Trophoblast cell (in vitro differentiated cells and primary cell): ENCODE measurements around the gene CELF4. TPM values are rescaled to one million over a fixed set of nuclear protein-coding genes. Genes with fewer than 3 reads are reported as not detected.
A peak's percentile ranks its signal among the peaks of the same experiment; 100 is the strongest.

ENCODE experiments used
- DNase-seq, 2 donors: peaks; one replicate each; pipeline ENCODE4 v3.0.0-alpha.2; 2016
- H2AFZ ChIP-seq: 2 replicates; pipeline ENCODE4 v1.6.1; 2013; ENCODE audit warnings: low read length, moderate library complexity, mild to moderate bottlenecking; ENCODE audit not compliant: insufficient read depth, poor library complexity
- H2AK5ac ChIP-seq: 2 replicates; pipeline ENCODE4 v1.6.1; 2013; ENCODE audit warnings: mild to moderate bottlenecking, low read length
- H2BK120ac ChIP-seq: 2 replicates; pipeline ENCODE4 v1.6.1; 2013; ENCODE audit warnings: low read length, mild to moderate bottlenecking, moderate library complexity; ENCODE audit not compliant: insufficient read depth, poor library complexity
- H2BK12ac ChIP-seq: 2 replicates; pipeline ENCODE4 v1.6.1; 2013; ENCODE audit warnings: mild to moderate bottlenecking, low read length, moderate library complexity
- H2BK5ac ChIP-seq: 2 replicates; pipeline ENCODE4 v1.6.1; 2013; ENCODE audit warnings: low read length, low read depth, moderate library complexity, mild to moderate bottlenecking; ENCODE audit not compliant: poor library complexity
- H3K14ac ChIP-seq: 2 replicates; pipeline ENCODE4 v1.6.1; 2013; ENCODE audit warnings: mild to moderate bottlenecking, low read length
- H3K18ac ChIP-seq: 2 replicates; pipeline ENCODE4 v1.6.1; 2013; ENCODE audit warnings: mild to moderate bottlenecking, low read length
- H3K23ac ChIP-seq: 2 replicates; pipeline ENCODE4 v1.6.1; 2013; ENCODE audit warnings: low read length
- H3K27ac ChIP-seq: 2 replicates; pipeline ENCODE4 v1.5.1; 2013; ENCODE audit warnings: low read depth, mild to moderate bottlenecking, inconsistent platforms, low read length, moderate library complexity
- H3K27me3 ChIP-seq: 2 replicates; pipeline ENCODE4 v1.6.1; 2013; ENCODE audit warnings: inconsistent platforms, mild to moderate bottlenecking, low read length, moderate library complexity; ENCODE audit not compliant: insufficient read depth
- H3K36me3 ChIP-seq, 2 experiments: 1 replicate in 1 of 2; 2 replicates in 1 of 2; pipeline ENCODE4 v1.6.1; 2013; ENCODE audit warnings: low read length in 2 of 2, mild to moderate bottlenecking in 2 of 2, moderate library complexity in 1 of 2; ENCODE audit not compliant: insufficient read depth in 2 of 2, control insufficient read depth in 1 of 2
- H3K4ac ChIP-seq: 2 replicates; pipeline ENCODE4 v1.6.1; 2013; ENCODE audit warnings: low read depth, mild to moderate bottlenecking, low read length, moderate library complexity
- H3K4me1 ChIP-seq, 2 experiments: 1 replicate in 1 of 2; 2 replicates in 1 of 2; pipeline ENCODE4 v1.6.1; 2013; ENCODE audit warnings: low read length in 2 of 2, mild to moderate bottlenecking in 2 of 2, moderate library complexity in 1 of 2; ENCODE audit not compliant: insufficient read depth in 2 of 2, control insufficient read depth in 1 of 2
- H3K4me2 ChIP-seq: 2 replicates; pipeline ENCODE4 v1.6.1; 2013; ENCODE audit warnings: inconsistent platforms, mild to moderate bottlenecking, low read length, moderate library complexity
- H3K4me3 ChIP-seq: 2 replicates; pipeline ENCODE4 v1.5.1; 2013; ENCODE audit warnings: mild to moderate bottlenecking, low read depth, low read length, inconsistent platforms
- H3K79me1 ChIP-seq: one replicate; pipeline ENCODE4 v1.6.1; 2013; ENCODE audit warnings: low read length
- H3K79me2 ChIP-seq: 2 replicates; pipeline ENCODE4 v1.6.1; 2013; ENCODE audit warnings: low read length, mild to moderate bottlenecking; ENCODE audit not compliant: control insufficient read depth, insufficient read depth, poor library complexity
- H3K9ac ChIP-seq: 2 replicates; pipeline ENCODE4 v1.6.1; 2013; ENCODE audit warnings: mild to moderate bottlenecking, low read length
- H3K9me3 ChIP-seq: 2 replicates; pipeline ENCODE4 v1.6.1; 2013; ENCODE audit warnings: low read depth, mild to moderate bottlenecking, control low read depth, inconsistent platforms, low read length; ENCODE audit not compliant: insufficient read depth
- H4K12ac ChIP-seq: 2 replicates; pipeline ENCODE4 v1.6.1; 2013; ENCODE audit warnings: low read depth, mild to moderate bottlenecking, low read length, moderate library complexity
- H4K8ac ChIP-seq: 2 replicates; pipeline ENCODE4 v1.6.1; 2013; ENCODE audit warnings: low read depth, mild to moderate bottlenecking, low read length, moderate library complexity
- H4K91ac ChIP-seq: one replicate; pipeline ENCODE4 v1.6.1; 2013; ENCODE audit warnings: low read depth, mild to moderate bottlenecking, low read length, moderate library complexity
- WGBS: extraction: QIAGEN DNeasy Blood & Tissue Kit; methylation state at CpG from one replicate; pipeline ENCODE4 v1.1.7; 2013; ENCODE audit warnings: missing lambda C conversion rate; ENCODE audit not compliant: insufficient read length, insufficient coverage; ENCODE audit errors: extremely low coverage; 5-methylcytosine and 5-hydroxymethylcytosine counted together
- polyA plus RNA-seq: library from polyadenylated mRNA; stranded (reverse); fragments of 200-250 nt; gene quantifications from 2 replicates; pipeline ENCODE4 v1.2.3, GENCODE V29; 2013

The CELF4 gene
- polyA plus RNA-seq: 0.37 and 0.85 TPM in 2 replicates

GRCh38 chr18:37565101-37565976 lies at the start of gene CELF4:
Gene CELF4 (minus strand): TSS chr18:37565798.
- no peaks in the 10 kb centered on the region for H3K9me3 ChIP-seq
- H3K27ac ChIP-seq: no peak within 1 kb of the TSS
- H3K79me1 ChIP-seq: no peaks in the 10 kb centered on the region
- no peak within 1 kb of the TSS for H4K12ac ChIP-seq
- H2BK120ac ChIP-seq: no peak within 1 kb of the TSS
- DNase-seq: no peak
- no peak within 1 kb of the TSS for H4K8ac ChIP-seq
- H3K4ac ChIP-seq: no peak within 1 kb of the TSS
- no peak within 1 kb of the TSS for H3K23ac ChIP-seq
- H3K4me3 ChIP-seq: peak within 1 kb of the TSS; percentile 64
- H3K36me3 ChIP-seq: no peaks in the 10 kb centered on the region
- H3K27me3 ChIP-seq: peaks cover 32% of the 10 kb centered on the region
- no CpG with 5 or more reads among the region's 62 CpGs for WGBS
- no peak within 1 kb of the TSS for H2BK12ac ChIP-seq
- H3K9ac ChIP-seq: no peak within 1 kb of the TSS
- H3K4me2 ChIP-seq: peak within 1 kb of the TSS; percentile 85
- H3K79me2 ChIP-seq: no peaks in the 10 kb centered on the region
- peaks cover 8 to 13% of the 10 kb centered on the region in 2 experiments for H3K4me1 ChIP-seq
- H3K18ac ChIP-seq: no peak within 1 kb of the TSS
- H2AFZ ChIP-seq: no peak within 1 kb of the TSS
- no peak within 1 kb of the TSS for H3K14ac ChIP-seq
- H2BK5ac ChIP-seq: no peak within 1 kb of the TSS
- H2AK5ac ChIP-seq: no peak within 1 kb of the TSS
- no peak within 1 kb of the TSS for H4K91ac ChIP-seq

- Histone ChIP-seq H3K4me2 (no peak overlapping the region), H3K27me3 (no peaks in the 10 kb centered on the region), H3K9ac (no peak overlapping the region), H2BK12ac (no peak overlapping the region), H2AFZ (no peak overlapping the region), H3K9me3 (peaks cover 2% of the 10 kb centered on the region), H4K8ac (no peak overlapping the region), H4K12ac (no peak overlapping the region), H3K79me2 (no peaks in the 10 kb centered on the region), H3K27ac (no peak overlapping the region), H3K4ac (no peak overlapping the region), H3K18ac (no peak overlapping the region), H4K91ac (no peak overlapping the region), H3K14ac (no peak overlapping the region), H3K36me3 (no peaks in the 10 kb centered on the region), H2AK5ac (no peak overlapping the region), H3K4me1 (no peaks in the 10 kb centered on the region), H3K23ac (no peak overlapping the region), H2BK120ac (no peak overlapping the region), H3K4me3 (no peak overlapping the region), H3K79me1 (no peaks in the 10 kb centered on the region), H2BK5ac (no peak overlapping the region)
- no peak for DNase-seq
- WGBS: no CpG with 5 or more reads among the region's 1 CpG
Observed at GRCh38 chr18:37613253-37613565, 47.6 kb upstream of the CELF4 start.

DNA sequence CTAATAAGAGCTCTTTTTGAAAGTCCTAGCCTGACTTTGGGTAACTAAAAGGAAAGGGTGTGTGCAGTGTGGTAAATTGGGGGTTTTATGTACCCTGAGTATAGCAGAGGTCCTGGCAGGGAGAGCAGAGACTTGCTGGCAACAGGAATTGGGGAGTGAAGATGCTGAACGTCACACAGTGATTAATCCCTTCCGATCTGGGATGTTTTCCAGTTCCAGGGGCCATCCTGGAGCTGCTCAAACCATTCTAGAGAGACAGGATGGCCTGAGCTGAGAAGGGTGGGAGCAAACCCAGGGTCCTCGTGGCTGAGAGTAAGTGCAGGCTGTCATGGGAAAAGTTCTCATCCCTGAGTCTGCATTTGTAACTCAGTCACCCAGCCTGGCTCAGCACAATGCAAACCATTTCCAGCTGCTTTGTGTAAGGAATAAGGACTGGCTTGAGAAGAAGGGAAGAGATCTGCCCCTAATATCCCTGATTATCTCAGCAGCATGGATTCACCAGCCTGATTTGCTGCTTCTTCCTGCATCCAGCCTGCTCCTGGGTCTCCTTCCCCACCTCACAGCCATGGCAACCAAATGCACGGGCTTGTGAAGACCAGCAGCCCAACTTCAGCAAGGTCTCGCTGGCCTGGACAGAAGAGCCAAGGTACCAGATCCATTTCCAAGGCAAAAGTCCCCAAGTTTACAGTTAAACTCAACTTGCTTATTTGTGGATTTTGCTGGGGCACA lies 47.1 kb upstream of the CELF4 start:
- Histone ChIP-seq H2BK120ac (no peak overlapping the region), H4K12ac (no peak overlapping the region), H3K27ac (no peak overlapping the region), H2AK5ac (no peak overlapping the region), H4K91ac (no peak overlapping the region), H3K4me2 (no peak overlapping the region), H3K79me1 (no peaks in the 10 kb centered on the region), H3K4me3 (no peak overlapping the region), H4K8ac (no peak overlapping the region), H2AFZ (no peak overlapping the region), H3K79me2 (no peaks in the 10 kb centered on the region), H3K27me3 (no peaks in the 10 kb centered on the region), H3K4me1 (no peaks in the 10 kb centered on the region), H3K36me3 (no peaks in the 10 kb centered on the region), H2BK5ac (no peak overlapping the region), H3K9ac (peak overlapping the region; percentile 41), H3K23ac (no peak overlapping the region), H3K14ac (no peak overlapping the region), H3K18ac (no peak overlapping the region), H2BK12ac (no peak overlapping the region), H3K4ac (no peak overlapping the region), H3K9me3 (peaks cover 2% of the 10 kb centered on the region)
- DNase-seq: no peak
- WGBS: no CpG with 5 or more reads among the region's 5 CpGs

- no peak overlapping the region for H3K23ac ChIP-seq
- H3K4me2 ChIP-seq: no peak overlapping the region
- H2BK120ac ChIP-seq: no peak overlapping the region
- no peak overlapping the region for H3K18ac ChIP-seq
- no peak overlapping the region for H2BK5ac ChIP-seq
- no CpG with 5 or more reads among the region's 5 CpGs for WGBS
- H2AK5ac ChIP-seq: no peak overlapping the region
- no peaks in the 10 kb centered on the region for H3K4me1 ChIP-seq
- H3K27me3 ChIP-seq: no peaks in the 10 kb centered on the region
- H3K79me1 ChIP-seq: no peaks in the 10 kb centered on the region
- no peak overlapping the region for H3K9ac ChIP-seq
- H4K8ac ChIP-seq: no peak overlapping the region
- no peak overlapping the region for H2BK12ac ChIP-seq
- no peaks in the 10 kb centered on the region for H3K36me3 ChIP-seq
- H3K14ac ChIP-seq: no peak overlapping the region
- no peak for DNase-seq
- no peak overlapping the region for H2AFZ ChIP-seq
- H3K79me2 ChIP-seq: no peaks in the 10 kb centered on the region
- peaks cover 2% of the 10 kb centered on the region for H3K9me3 ChIP-seq
- H4K91ac ChIP-seq: no peak overlapping the region
- H3K4ac ChIP-seq: no peak overlapping the region
- H4K12ac ChIP-seq: no peak overlapping the region
- H3K27ac ChIP-seq: no peak overlapping the region
- H3K4me3 ChIP-seq: no peak overlapping the region
Observed at GRCh38 chr18:37611614-37612279, 46.1 kb upstream of the CELF4 start.
